GM18526 (cell line): ENCODE data around the gene EFCAB6.

Source experiments
- POLR2A ChIP-seq: IDR thresholded peaks from 3 replicates; pipeline ENCODE4 v1.6.1; 2011; ENCODE audit not compliant: insufficient read length; ENCODE audit errors: extremely low read depth

Gene EFCAB6, protein sequence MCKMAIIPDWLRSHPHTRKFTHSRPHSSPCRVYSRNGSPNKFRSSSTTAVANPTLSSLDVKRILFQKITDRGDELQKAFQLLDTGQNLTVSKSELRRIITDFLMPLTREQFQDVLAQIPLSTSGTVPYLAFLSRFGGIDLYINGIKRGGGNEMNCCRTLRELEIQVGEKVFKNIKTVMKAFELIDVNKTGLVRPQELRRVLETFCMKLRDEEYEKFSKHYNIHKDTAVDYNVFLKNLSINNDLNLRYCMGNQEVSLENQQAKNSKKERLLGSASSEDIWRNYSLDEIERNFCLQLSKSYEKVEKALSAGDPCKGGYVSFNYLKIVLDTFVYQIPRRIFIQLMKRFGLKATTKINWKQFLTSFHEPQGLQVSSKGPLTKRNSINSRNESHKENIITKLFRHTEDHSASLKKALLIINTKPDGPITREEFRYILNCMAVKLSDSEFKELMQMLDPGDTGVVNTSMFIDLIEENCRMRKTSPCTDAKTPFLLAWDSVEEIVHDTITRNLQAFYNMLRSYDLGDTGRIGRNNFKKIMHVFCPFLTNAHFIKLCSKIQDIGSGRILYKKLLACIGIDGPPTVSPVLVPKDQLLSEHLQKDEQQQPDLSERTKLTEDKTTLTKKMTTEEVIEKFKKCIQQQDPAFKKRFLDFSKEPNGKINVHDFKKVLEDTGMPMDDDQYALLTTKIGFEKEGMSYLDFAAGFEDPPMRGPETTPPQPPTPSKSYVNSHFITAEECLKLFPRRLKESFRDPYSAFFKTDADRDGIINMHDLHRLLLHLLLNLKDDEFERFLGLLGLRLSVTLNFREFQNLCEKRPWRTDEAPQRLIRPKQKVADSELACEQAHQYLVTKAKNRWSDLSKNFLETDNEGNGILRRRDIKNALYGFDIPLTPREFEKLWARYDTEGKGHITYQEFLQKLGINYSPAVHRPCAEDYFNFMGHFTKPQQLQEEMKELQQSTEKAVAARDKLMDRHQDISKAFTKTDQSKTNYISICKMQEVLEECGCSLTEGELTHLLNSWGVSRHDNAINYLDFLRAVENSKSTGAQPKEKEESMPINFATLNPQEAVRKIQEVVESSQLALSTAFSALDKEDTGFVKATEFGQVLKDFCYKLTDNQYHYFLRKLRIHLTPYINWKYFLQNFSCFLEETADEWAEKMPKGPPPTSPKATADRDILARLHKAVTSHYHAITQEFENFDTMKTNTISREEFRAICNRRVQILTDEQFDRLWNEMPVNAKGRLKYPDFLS (N-terminal part only)

DNA sequence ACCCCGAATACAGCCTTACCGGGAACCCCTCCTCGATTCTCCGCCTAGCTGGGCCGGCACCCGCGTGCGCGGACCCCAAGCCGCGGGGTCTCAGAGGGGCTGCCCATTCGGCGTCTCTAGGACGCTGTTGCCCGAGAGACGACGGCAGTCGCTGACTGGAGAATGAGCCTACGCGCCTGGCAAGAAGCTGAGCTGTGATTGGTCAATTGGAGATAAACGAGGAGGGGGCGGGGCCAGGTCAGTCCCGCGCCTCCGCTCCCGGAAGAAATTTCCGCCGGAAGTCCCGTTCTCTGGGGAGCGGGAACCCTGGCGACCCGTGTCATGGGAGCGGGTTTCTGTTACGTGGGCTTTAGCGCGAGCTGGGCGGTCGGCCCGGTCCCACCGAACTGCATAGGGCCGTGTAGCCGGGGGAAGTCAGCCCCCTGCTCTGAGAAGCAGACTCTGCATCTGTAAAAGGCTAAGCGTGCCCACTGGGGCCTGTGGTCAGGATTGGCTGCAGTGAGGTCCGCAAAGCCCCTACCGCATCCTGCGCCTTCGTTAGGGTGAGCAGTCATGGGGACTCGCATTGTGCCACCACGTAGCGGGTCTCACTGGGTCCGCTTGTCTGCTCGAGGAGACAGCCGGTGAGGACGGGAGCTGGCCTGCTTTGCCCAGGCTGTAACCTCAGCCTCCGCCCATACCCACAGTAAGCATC lies at the start of gene EFCAB6:
EFCAB6 (minus strand) TSS at position 157 of the 694 bp plus-strand sequence. CDS start 29,987 bp downstream, outside the sequence.
- peak; percentile 87 for TF ChIP-seq POLR2A

DNA sequence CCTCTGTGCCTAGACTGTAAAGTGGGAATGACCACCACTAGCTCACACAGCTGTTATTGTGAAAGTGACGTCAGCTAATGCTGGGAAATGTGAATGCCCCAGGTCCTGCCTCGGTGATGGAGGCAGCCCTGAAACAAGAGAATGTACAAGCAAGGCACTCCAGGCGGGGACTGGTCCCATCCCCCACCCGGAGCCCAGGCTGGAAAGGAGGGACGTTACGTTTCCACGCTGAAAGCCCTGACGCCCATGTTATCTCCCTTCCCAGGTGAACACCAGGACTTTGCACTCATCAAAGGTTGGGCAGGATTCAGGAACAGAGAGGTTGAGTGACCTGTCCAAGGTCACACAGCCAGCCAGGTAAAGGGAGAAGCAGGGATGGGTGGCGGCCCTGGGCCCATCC lies 49.4 kb upstream of the EFCAB6 start:
- no peak for TF ChIP-seq POLR2A

DNA sequence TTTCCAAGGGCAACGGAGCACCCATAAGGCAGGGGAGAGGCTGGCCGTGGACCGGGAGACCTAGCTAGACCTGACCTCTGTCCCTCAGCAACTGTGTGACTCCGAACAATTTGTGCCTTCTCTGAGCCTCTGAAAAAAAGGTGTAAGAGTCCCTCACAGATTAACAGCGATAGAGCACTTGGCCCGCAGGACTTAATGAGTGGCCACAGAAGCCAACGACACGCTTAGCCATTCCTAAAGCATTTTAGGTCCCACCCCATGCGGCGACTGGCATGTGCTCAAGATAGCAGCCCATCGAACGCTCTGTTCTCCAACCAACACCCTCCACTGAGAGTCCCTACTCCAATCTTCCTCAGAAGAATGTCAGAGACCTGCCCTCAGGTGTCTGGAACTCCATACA lies 48.7 kb upstream of the EFCAB6 start:
- TF ChIP-seq POLR2A: no peak

DNA sequence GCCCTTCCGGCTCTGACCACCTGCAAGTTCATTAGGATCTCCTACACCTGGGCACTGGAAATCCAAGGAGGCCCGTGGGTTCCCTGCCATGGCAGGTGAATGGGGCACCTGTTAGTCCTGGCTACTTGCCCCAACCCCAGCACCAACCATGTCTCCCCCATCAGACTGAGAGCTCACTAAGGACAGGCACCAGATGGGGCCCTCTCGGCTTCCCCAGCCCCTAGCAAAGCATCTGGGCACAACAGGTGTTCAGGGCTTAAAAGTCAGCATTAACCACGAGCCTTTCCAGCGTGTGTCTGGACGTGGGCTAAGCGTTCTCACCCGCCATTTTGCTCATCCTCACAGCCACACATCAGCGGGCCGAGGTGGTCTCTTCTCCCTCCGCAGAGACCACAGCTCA lies 48.0 kb upstream of the EFCAB6 start:
- no peak for TF ChIP-seq POLR2A

DNA sequence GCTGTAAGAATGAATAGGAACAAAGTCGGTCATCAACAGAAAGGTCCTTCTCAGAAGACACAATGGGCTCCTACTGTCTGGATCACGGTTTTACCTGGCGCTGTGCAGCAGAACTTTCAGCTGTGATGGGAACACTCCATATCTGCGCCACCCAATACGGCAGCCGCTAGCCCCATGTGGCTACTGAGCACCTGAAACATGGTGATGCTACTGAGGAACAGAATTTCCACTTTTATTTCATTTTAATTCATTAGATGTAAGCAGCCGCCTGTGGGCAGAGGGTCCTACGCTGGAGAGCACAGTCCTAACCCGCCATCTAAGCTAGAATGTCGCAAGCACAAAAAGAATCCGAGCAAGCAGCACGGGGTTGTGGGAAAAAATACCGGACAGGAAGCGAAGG lies 47.5 kb upstream of the EFCAB6 start:
- TF ChIP-seq POLR2A: no peak

DNA sequence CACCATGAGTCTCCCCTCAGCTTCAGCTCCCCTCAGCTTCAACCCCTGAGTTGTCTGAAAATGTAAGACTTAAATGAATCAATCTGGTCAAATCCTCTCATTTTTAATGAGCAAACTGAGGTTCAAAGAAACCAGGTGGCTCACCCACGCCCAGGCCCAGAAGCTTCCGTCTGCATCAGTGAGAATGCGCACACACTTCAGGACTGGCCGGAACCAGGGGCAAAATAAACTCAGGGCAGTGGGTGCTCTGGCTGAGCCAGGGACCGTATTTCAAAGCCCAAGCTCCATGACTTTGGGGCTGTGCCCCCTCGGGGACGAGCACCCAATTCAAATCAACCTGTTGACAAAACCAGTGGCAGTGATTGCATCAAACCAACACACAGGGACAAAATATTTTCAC lies 47.1 kb upstream of the EFCAB6 start:
- TF ChIP-seq POLR2A: no peak

DNA sequence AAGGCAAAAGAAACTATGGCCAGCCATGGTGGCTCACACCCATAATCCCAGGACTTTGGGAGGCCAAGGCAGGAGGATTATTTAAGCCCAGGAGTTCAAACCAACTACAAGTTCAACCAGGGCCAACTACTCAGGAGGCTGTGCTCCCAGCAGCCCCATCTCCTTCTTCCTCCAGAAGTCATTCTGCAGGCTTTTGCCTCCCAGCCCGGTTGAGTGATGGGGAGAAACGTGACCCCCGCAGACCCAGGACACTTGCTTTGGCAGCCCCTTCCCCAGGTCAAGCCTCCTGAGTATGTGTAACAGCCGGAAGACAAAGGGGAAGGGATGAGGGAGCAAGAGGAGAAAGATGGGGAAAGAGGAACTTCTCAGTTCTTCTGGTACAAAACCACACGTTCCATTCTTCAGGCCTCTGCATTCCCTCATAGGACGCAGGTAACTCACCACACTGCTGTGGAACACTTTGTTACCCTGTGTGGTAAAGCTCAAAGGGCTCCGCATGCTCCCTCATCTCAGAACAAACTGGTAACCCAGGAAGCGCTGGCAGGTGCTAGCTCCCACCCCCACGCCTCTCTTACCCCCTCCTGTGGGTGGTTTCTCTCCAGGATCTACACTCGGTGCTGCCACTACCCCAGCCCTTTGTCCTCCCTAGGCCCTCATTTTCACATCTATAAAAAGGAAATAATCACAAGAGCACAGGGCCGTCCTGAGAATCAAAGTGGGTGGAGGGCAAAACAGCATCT lies 46.2 kb upstream of the EFCAB6 start:
- TF ChIP-seq POLR2A: no peak

DNA sequence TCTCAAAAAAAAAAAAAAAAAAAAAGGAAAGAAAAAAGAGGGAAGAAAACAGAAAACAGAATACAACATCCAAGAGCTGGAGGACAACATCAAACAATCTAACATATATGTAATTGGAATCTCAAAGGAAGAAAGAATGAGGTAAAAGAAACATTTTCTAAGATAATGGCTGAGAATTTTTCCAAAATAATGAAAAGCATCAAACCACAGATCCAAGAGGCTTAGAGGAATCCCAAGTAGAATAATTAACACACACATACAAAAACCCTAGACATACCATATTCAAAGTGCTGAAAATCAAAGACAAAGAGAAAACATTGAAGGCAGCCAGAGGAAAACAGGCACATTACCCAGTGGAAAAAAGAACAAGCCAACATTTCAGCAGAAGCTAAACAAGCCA lies 45.3 kb upstream of the EFCAB6 start:
- no peak for TF ChIP-seq POLR2A

DNA sequence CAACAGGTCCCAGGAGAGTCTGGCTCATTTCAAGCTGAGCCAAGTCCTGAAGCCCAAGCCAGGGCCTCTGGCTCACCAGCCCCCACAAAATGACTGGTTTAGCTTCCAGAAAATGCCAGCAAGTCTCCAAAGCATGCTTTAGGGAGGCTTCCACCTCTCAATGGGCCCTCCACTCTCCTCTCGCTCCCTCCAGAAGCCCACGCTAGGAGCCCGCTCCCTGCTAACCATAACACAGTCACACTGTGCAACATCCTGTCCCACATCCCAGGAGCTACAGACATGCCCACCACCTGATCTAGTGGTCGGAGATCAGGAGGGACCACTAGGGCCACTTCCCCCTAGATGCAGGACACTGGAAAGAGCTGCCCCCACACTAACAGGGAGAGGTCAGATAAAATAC lies 43.3 kb upstream of the EFCAB6 start:
- no peak for TF ChIP-seq POLR2A

DNA sequence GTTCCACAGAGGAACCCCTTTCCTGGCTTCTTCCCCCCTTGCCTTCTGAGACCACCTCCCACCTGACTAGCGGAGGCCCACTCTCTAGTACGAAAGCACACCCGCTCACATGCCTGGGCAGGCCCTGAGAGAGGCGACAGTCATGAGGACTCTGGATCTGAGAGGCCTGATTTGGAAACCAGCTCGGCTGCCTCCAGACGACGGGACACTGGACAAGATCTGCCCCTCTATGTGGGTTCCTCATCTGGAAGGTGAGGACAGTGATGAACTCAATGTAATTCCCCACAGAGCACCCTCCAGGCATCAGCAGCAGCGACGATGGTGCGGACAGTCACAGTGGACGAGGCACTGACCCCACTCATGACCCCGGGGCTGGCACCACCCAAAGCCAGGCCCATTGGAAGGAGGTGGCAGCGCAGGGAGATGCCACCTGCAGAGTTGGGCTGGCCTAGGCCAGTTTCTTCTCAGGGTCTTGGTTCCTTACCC lies 42.7 kb upstream of the EFCAB6 start:
- TF ChIP-seq POLR2A: no peak

DNA sequence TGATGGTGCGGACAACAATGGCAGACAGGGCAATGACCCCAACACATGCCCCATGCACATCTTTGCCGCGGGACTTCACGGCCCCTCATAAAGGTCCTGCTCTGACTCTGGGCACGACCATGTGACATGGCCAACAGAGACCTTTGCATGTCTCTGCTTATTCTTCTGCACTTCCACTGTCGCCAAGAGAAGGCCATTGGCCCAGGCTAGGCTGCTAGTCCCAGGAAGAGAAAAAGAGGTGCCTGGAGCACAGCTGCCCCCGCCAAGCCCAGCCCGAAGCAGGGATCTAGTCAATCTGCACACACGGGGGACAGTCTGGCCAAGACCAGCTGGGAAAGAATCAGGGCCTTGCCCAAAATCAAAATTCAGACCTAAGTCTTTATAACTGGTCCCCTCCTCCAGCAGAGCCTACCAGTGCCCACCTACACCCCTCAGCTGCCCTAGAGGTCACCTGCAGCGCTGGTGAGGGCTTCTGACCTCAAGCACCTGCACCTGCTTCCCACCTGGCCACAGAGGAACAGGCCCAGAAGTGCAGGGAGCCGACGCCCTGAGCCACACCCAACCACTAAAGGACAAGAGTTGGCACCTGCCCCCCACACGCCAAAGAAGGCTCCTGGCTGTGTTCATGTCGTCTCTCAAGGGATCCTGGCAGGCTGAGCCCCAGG lies 42.1 kb upstream of the EFCAB6 start:
- no peak for TF ChIP-seq POLR2A

DNA sequence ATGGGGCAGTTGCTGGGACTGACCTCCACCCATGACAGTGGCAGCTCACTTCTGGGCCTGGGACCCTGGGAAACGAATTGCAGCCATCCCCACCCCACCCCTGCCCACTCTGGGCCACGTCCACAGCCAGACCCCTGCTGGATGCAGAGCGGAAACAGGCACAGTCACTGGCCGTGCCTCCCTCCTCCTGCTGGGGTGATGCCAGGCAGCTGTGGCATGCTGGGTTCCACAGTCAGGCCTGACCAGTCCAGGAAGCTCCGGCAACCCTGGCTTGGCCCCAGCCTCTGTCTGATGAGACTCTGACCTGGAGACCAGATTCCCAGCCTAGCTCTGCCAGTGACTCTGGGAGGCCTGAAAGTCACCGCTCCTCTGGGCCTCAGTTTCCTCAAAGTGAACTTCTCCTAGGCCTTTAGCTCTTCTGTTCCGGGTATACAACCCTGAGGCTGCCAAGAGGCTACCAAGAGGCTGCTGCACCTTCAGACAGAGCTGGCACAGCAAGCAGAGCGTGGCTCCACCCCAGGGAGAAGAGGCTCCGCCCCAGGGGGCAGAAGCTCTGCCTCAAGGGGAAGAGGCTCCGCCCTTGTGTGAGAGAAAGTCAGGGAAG lies 41.3 kb upstream of the EFCAB6 start:
- TF ChIP-seq POLR2A: no peak
